KMS-11 (cell line): ENCODE data around the gene HMX2.

Source experiments
- H2AFZ ChIP-seq: fragments of 200-600 bp; sonication (generic); 2 replicates; pipeline ENCODE4 v1.6.1; 2016; ENCODE audit warnings: antibody characterized with exemption, mixed run types, low read depth
- H3K27ac ChIP-seq: fragments of 200-600 bp; sonication (generic); 2 replicates; pipeline ENCODE4 v1.6.1; 2016; ENCODE audit warnings: mild to moderate bottlenecking, mixed run types
- H3K27me3 ChIP-seq: fragments of 200-600 bp; sonication (generic); 2 replicates; pipeline ENCODE4 v1.6.1; 2017; ENCODE audit warnings: mild to moderate bottlenecking, low read depth, mixed run types, moderate library complexity; ENCODE audit not compliant: insufficient read depth
- H3K36me3 ChIP-seq: fragments of 200-600 bp; sonication (generic); 2 replicates; pipeline ENCODE4 v1.6.1; 2017; ENCODE audit warnings: mild to moderate bottlenecking, mixed run types; ENCODE audit not compliant: insufficient read depth
- H3K4me1 ChIP-seq: fragments of 200-600 bp; sonication (generic); 2 replicates; pipeline ENCODE4 v1.6.1; 2016; ENCODE audit warnings: mild to moderate bottlenecking, low read depth, mixed run types; ENCODE audit not compliant: poor library complexity, severe bottlenecking
- H3K4me2 ChIP-seq: fragments of 200-600 bp; sonication (generic); 2 replicates; pipeline ENCODE4 v1.7.0; 2016; ENCODE audit warnings: mild to moderate bottlenecking, mixed run types
- H3K4me3 ChIP-seq: fragments of 200-600 bp; sonication (generic); IDR thresholded peaks from 2 replicates; pipeline ENCODE4 v1.6.1; 2017; ENCODE audit warnings: low read depth, low read length, mixed read lengths; ENCODE audit not compliant: insufficient read depth
- H3K79me2 ChIP-seq: fragments of 200-600 bp; sonication (generic); 2 replicates; pipeline ENCODE4 v1.6.1; 2016; ENCODE audit warnings: low read depth, mixed run types; ENCODE audit not compliant: insufficient read depth
- H3K9ac ChIP-seq: fragments of 200-600 bp; sonication (generic); 2 replicates; pipeline ENCODE4 v1.6.1; 2016; ENCODE audit warnings: mild to moderate bottlenecking, mixed run types
- H4K20me1 ChIP-seq: fragments of 200-600 bp; sonication (generic); 2 replicates; pipeline ENCODE4 v1.6.1; 2016; ENCODE audit warnings: mild to moderate bottlenecking, mixed run types; ENCODE audit not compliant: insufficient read depth
- CTCF ChIP-seq: fragments of 200-600 bp; sonication (generic); conservative IDR thresholded peaks from 2 replicates; pipeline ENCODE4 v1.6.1; 2017; ENCODE audit warnings: low read depth, mild to moderate bottlenecking, antibody characterized with exemption, low read length, moderate library complexity, mixed read lengths

Gene HMX2

GRCh38 chr10:123154092-123154710 is 6.3 kb downstream of the HMX2 start, which contains the start of gene BUB3:
TSS of gene BUB3 (plus strand) at chr10:123154402. CDS start at chr10:123154918, 516 bp downstream.
- Histone ChIP-seq H2AFZ (peak within 1 kb of the TSS; percentile 74), H3K36me3 (peaks cover 11% of the 10 kb centered on the region; the same call in 1 of the 2 replicates), H3K4me1 (peaks cover 43% of the 10 kb centered on the region)

GRCh38 chr10:123154711-123155505 is 7.0 kb downstream of the HMX2 start:
- H3K4me3 ChIP-seq, result no peak overlapping the region
- H4K20me1 ChIP-seq, result peaks cover 21% of the 10 kb centered on the region
- peak overlapping the region; percentile 35; the same call in 1 of the 2 replicates for H2AFZ ChIP-seq
- no peak for TF ChIP-seq CTCF
- no peaks in the 10 kb centered on the region for H3K27me3 ChIP-seq
- peaks cover 57% of the 10 kb centered on the region for H3K79me2 ChIP-seq
- peaks cover 48% of the 10 kb centered on the region for H3K4me1 ChIP-seq
- peak overlapping the region; percentile 65 for H3K4me2 ChIP-seq
- H3K27ac ChIP-seq, result peak overlapping the region; percentile 84
- H3K36me3 ChIP-seq, result peaks cover 11% of the 10 kb centered on the region; the same call in 1 of the 2 replicates
- H3K9ac ChIP-seq, result peak overlapping the region; percentile 95

More at GRCh38 chr10:123154092-123154710, 6.3 kb downstream of the HMX2 start, which contains the start of gene BUB3:
- Histone ChIP-seq H3K4me3 (no peak within 1 kb of the TSS), H3K27ac (peak within 1 kb of the TSS; percentile 84), H3K27me3 (no peaks in the 10 kb centered on the region), H3K4me2 (peak within 1 kb of the TSS; percentile 65), H3K9ac (peak within 1 kb of the TSS; percentile 95), H4K20me1 (peaks cover 21% of the 10 kb centered on the region), H3K79me2 (peaks cover 50% of the 10 kb centered on the region)
- no peak for TF ChIP-seq CTCF

- Histone ChIP-seq H3K4me2 (peak overlapping the region; percentile 65), H3K4me3 (no peak overlapping the region), H4K20me1 (peaks cover 21% of the 10 kb centered on the region), H2AFZ (no peak overlapping the region), H3K9ac (peak overlapping the region; percentile 95; the same call in 1 of the 2 replicates), H3K36me3 (peaks cover 18% of the 10 kb centered on the region; the same call in 1 of the 2 replicates), H3K79me2 (peaks cover 69% of the 10 kb centered on the region), H3K4me1 (peaks cover 48% of the 10 kb centered on the region), H3K27me3 (no peaks in the 10 kb centered on the region), H3K27ac (no peak overlapping the region)
- TF ChIP-seq CTCF, result no peak
Measured at GRCh38 chr10:123156078-123156477, 8.1 kb downstream of the HMX2 start.

DNA sequence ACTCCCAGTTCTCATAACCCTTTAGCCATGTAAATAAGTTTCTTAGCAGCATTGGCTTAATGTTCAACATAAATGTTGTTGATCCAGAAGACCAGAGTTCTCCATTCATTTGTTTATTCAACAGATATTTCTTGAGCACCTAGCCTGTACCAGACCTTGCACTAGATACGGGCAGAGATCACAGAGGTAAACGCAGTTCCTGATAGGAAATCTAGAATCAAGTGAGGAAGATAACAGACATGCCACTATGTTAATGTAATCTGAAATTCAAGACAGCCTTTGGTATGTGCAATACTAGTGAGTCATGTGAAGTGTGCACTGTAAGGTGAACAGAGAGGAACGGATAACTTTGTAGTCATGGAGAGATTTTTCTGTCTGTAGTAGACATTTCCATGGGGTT is 9.3 kb downstream of the HMX2 start:
- H3K4me1 ChIP-seq, result peaks cover 48% of the 10 kb centered on the region
- no peak overlapping the region for H2AFZ ChIP-seq
- H3K79me2 ChIP-seq, result peaks cover 74% of the 10 kb centered on the region
- H3K4me3 ChIP-seq, result no peak overlapping the region
- H3K36me3 ChIP-seq, result peaks cover 20% of the 10 kb centered on the region; the same call in 1 of the 2 replicates
- peak overlapping the region; percentile 22; the same call in 1 of the 2 replicates for H3K4me2 ChIP-seq
- no peak overlapping the region for H3K27ac ChIP-seq
- TF ChIP-seq CTCF, result no peak
- H3K9ac ChIP-seq, result no peak overlapping the region
- H3K27me3 ChIP-seq, result no peaks in the 10 kb centered on the region
- H4K20me1 ChIP-seq, result peaks cover 21% of the 10 kb centered on the region
